Measurements from ENCODE around the gene ILKAP.

- no peak for TF ChIP-seq MAX (IDR thresholded peaks at IDR 0.05; ENCODE audit: low read depth, low read length)
- TF ChIP-seq CTCF (IDR thresholded peaks at IDR 0.05; ENCODE audit: low read depth, low read length) = no peak
Measured at GRCh38 chr2:238125127-238125885, 78.2 kb downstream of the ILKAP start.

All from NB4 (cell line).